IPS-15b (cell line): ENCODE measurements around the gene CATSPERD.
"Not testable (repeated sequence)": the region's sequence is repeated elsewhere in the genome, so short reads cannot be mapped to it uniquely, and the experiment has no call there.

Source experiments
- H3K27me3 ChIP-seq: one replicate; pipeline ENCODE4 v1.6.1; 2013; ENCODE audit warnings: low read length; ENCODE audit not compliant: control insufficient read depth, insufficient read depth
- H3K36me3 ChIP-seq: one replicate; pipeline ENCODE4 v1.6.1; 2013; ENCODE audit warnings: low read length; ENCODE audit not compliant: control insufficient read depth, insufficient read depth
- H3K4me1 ChIP-seq: one replicate; pipeline ENCODE4 v1.6.1; 2013; ENCODE audit warnings: mild to moderate bottlenecking, low read length; ENCODE audit not compliant: control insufficient read depth, insufficient read depth
- H3K4me3 ChIP-seq: one replicate; pipeline ENCODE4 v1.5.1; 2013; ENCODE audit warnings: low read depth, low read length
- H3K9ac ChIP-seq: one replicate; pipeline ENCODE4 v1.6.1; 2013; ENCODE audit warnings: low read depth, mild to moderate bottlenecking, low read length
- H3K9me3 ChIP-seq: one replicate; pipeline ENCODE4 v1.6.1; 2013; ENCODE audit warnings: mild to moderate bottlenecking, low read length; ENCODE audit not compliant: control insufficient read depth, insufficient read depth

CATSPERD gene

GRCh38 chr19:5695649-5696195, 24.7 kb upstream of the CATSPERD start:
- Histone ChIP-seq H3K4me1 (no peaks in the 10 kb centered on the region), H3K36me3 (peaks cover 85% of the 10 kb centered on the region), H3K9ac (no peak overlapping the region), H3K9me3 (no peaks in the 10 kb centered on the region), H3K27me3 (no peaks in the 10 kb centered on the region), H3K4me3 (no peak overlapping the region)

- no peaks in the 10 kb centered on the region for H3K27me3 ChIP-seq
- H3K4me1 ChIP-seq, result no peaks in the 10 kb centered on the region
- H3K4me3 ChIP-seq, result no peak overlapping the region
- H3K9me3 ChIP-seq, result no peaks in the 10 kb centered on the region
- H3K36me3 ChIP-seq, result peaks cover 85% of the 10 kb centered on the region
- no peak overlapping the region for H3K9ac ChIP-seq
Measured at GRCh38 chr19:5696196-5697021, 24.0 kb upstream of the CATSPERD start.

- Histone ChIP-seq H3K4me1 (no peaks in the 10 kb centered on the region), H3K4me3 (no peak overlapping the region), H3K9me3 (no peaks in the 10 kb centered on the region), H3K36me3 (peaks cover 77% of the 10 kb centered on the region), H3K9ac (no peak overlapping the region), H3K27me3 (no peaks in the 10 kb centered on the region)
Measured at GRCh38 chr19:5697022-5697889, 23.2 kb upstream of the CATSPERD start.

DNA sequence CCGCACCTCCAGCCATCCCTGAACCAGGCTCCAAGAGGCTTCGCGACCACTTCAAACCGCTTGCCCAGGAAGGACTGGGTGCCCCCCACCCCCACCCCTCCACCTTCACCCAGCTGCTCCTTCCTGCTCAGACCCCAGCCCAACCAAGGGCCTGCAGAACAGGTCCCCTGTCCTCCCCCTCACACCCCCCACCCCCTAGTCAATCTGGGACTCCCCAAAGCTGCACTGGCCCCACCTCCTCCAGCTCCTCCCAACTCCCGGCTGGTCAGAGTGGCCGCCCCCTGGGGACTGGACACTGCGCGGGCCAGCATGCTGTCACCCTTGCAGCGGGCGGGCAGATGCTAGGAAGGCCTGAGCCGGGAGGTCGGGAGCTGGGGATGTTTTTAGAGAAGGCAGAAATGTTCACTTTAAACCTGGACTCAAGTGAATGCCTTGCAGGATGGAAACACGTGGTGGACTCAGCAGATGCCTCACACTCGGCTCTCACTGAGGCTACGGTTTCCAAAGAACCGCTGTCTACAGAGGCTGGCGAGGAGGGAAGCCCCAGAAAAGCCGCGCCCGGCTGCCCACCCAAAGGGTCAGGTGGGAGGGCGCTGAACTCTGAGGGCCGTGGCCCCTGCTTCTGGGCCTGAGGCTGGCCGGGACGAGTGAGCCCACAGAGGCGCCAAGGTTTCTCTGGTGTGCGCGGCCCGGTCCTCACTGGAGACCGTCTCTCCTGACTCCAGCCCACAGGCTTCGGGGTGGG, 22.4 kb upstream of the CATSPERD start:
- H3K36me3 ChIP-seq, result peaks cover 69% of the 10 kb centered on the region
- no peak overlapping the region for H3K9ac ChIP-seq
- H3K4me3 ChIP-seq, result no peak overlapping the region
- H3K4me1 ChIP-seq, result no peaks in the 10 kb centered on the region
- H3K27me3 ChIP-seq, result no peaks in the 10 kb centered on the region
- H3K9me3 ChIP-seq, result no peaks in the 10 kb centered on the region

- Histone ChIP-seq H3K4me1 (no peaks in the 10 kb centered on the region), H3K4me3 (no peak overlapping the region), H3K9me3 (no peaks in the 10 kb centered on the region), H3K9ac (no peak overlapping the region), H3K36me3 (peaks cover 69% of the 10 kb centered on the region), H3K27me3 (no peaks in the 10 kb centered on the region)
Measured at GRCh38 chr19:5698635-5699422, 21.6 kb upstream of the CATSPERD start.

DNA sequence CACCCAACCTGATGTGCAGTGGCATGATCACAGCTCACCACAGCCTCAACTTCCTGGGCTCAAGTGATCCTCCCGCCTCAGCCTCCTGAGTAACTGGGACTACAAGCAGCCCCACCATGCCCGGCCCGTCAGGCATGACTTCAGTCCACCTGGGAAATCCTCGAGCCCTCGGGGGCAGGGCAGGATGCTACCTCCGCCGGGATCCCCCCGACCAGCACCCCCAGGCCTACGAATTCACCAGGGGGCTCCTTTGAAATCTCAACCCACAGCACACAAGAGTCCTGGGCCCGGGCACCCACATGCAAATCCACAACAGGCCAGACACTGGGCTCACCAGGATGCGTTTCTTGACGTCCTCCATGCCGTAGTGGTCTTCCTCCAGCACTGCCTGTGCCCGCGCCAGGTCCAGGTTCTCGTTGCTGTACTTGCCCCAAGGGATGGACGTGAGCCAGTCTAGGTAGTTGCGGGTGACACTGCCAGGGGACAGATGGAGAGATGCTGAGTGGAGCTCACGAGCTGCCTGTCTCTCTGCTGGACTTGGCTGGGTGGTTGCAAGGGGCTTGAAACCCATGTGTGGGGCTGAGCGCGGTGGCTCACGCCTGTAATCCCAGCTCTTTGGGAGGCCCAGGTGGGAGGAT, 19.9 kb upstream of the CATSPERD start:
- no peaks in the 10 kb centered on the region for H3K9me3 ChIP-seq

DNA sequence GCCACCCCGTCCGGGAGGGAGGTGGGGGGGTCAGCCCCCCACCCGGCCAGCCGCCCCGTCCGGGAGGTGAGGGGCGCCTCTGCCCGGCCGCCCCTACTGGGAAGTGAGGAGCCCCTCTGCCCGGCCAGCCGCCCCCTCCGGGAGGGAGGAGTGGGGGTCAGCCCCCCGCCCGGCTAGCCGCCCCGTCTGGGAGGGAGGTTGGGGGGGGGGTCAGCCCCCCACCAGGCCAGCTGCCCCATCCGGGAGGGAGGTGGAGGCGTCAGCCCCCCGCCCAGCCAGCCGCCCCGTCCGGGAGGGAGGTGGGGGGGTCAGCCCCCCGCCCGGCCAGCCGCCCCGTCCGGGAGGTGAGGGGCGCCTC, 18.4 kb upstream of the CATSPERD start:
- H3K4me3 ChIP-seq, H3K27me3 ChIP-seq, H3K9me3 ChIP-seq, H3K9ac ChIP-seq, H3K4me1 ChIP-seq: not testable (repeated sequence)
- peaks cover 66% of the 10 kb centered on the region for H3K36me3 ChIP-seq

More for the DNA sequence above, 19.9 kb upstream of the CATSPERD start:
- Histone ChIP-seq H3K4me3 (no peak overlapping the region), H3K36me3 (peaks cover 68% of the 10 kb centered on the region), H3K4me1 (no peaks in the 10 kb centered on the region), H3K9ac (no peak overlapping the region), H3K27me3 (no peaks in the 10 kb centered on the region)

GRCh38 chr19:5703819-5704818, 16.3 kb upstream of the CATSPERD start:
- Histone ChIP-seq H3K4me3 (no peak overlapping the region), H3K4me1 (no peaks in the 10 kb centered on the region), H3K9ac (no peak overlapping the region), H3K9me3 (no peaks in the 10 kb centered on the region), H3K36me3 (peaks cover 66% of the 10 kb centered on the region), H3K27me3 (no peaks in the 10 kb centered on the region)

DNA sequence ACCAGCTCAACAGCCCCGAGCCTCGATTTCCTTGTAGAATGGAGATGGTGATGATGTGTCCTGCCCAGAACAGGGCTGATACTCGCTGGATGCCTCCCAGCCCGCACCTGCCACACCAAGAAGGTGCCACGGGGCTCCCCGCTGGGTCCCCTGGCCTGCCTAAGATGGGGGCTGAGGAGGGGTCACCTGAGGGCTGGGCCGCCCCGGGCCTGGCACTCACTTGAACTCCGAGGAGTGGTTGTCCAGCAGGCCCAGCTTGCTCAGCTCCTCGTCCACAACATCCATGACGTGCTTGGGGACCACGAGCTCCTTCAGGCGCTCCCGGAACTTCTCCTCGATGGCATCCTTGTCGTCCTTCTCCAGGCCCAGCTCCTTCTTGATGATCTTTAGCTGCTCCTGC, 14.9 kb upstream of the CATSPERD start:
- H3K36me3 ChIP-seq, result peaks cover 61% of the 10 kb centered on the region
- no peak overlapping the region for H3K4me3 ChIP-seq
- H3K9me3 ChIP-seq, result no peaks in the 10 kb centered on the region
- H3K27me3 ChIP-seq, result no peaks in the 10 kb centered on the region
- H3K4me1 ChIP-seq, result no peaks in the 10 kb centered on the region
- H3K9ac ChIP-seq, result no peak overlapping the region
